ENCODE data around the gene SCMH1.

DNA sequence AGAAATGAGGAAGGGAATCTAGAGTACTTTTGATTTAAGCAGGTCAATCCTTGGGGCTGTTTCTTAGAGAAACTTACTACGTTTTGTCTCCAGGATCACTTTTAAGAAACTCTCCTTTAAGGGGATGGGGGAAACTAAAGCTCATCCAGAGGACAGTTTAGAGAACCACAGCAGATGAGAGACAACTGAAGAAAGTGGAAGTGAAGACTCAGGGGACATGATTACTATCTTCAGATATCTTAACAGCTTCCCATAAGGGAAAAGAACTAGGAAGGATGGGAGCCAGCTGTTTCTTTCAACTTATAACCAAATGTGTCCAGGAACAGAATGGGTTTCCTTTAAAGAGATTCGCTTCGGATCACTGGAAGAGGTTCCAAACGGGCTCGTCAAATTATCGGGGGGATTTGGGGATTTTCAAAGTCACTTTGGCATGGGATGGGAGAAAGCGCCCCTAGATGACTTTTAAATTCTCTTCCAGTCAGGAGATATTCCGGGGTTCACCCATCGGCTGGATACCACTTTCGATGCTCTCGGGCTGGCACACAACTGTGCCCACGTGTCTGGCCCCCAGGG, 1.2 kb downstream of the SCMH1 start:
- TF ChIP-seq EZH2 (IDR thresholded peaks at IDR 0.05; ENCODE audit: insufficient read depth, low read length), result no peak
- TF ChIP-seq, protein P1, sequence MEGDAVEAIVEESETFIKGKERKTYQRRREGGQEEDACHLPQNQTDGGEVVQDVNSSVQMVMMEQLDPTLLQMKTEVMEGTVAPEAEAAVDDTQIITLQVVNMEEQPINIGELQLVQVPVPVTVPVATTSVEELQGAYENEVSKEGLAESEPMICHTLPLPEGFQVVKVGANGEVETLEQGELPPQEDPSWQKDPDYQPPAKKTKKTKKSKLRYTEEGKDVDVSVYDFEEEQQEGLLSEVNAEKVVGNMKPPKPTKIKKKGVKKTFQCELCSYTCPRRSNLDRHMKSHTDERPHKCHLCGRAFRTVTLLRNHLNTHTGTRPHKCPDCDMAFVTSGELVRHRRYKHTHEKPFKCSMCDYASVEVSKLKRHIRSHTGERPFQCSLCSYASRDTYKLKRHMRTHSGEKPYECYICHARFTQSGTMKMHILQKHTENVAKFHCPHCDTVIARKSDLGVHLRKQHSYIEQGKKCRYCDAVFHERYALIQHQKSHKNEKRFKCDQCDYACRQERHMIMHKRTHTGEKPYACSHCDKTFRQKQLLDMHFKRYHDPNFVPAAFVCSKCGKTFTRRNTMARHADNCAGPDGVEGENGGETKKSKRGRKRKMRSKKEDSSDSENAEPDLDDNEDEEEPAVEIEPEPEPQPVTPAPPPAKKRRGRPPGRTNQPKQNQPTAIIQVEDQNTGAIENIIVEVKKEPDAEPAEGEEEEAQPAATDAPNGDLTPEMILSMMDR (IDR thresholded peaks at IDR 0.05; ENCODE audit: insufficient read depth, low read depth, low read length), result no peak
